H9 (cell line): ENCODE results near the gene SLC48A1. TPM values are rescaled to one million over a fixed set of nuclear protein-coding genes. Genes with fewer than 3 reads are reported as not detected.
A peak's percentile ranks its signal among the peaks of the same experiment; 100 is the strongest.

ENCODE experiments used
- DNase-seq: peaks from one replicate; pipeline ENCODE4 v3.0.0-alpha.2; 2017
- H2AFZ ChIP-seq: one replicate; pipeline ENCODE4 v1.6.1; 2013; ENCODE audit warnings: mild to moderate bottlenecking, low read length, control low read depth, moderate library complexity
- H2AK5ac ChIP-seq: 2 replicates; pipeline ENCODE4 v1.6.1; 2013; ENCODE audit warnings: low read length, control low read depth, mixed read lengths; ENCODE audit not compliant: insufficient read length
- H2BK120ac ChIP-seq: one replicate; pipeline ENCODE4 v1.6.1; 2013; ENCODE audit warnings: low read depth, mild to moderate bottlenecking, low read length, control low read depth, inconsistent platforms; ENCODE audit not compliant: poor library complexity, severe bottlenecking
- H2BK12ac ChIP-seq: 2 replicates; pipeline ENCODE4 v1.6.1; 2013; ENCODE audit warnings: low read length, control low read depth, mixed read lengths, low read depth; ENCODE audit not compliant: insufficient read length
- H2BK15ac ChIP-seq: 2 replicates; pipeline ENCODE4 v1.6.1; 2013; ENCODE audit warnings: low read depth, low read length, control low read depth
- H2BK20ac ChIP-seq: one replicate; pipeline ENCODE4 v1.6.1; 2013; ENCODE audit warnings: low read depth, mild to moderate bottlenecking, low read length, control low read depth, inconsistent platforms; ENCODE audit not compliant: poor library complexity, severe bottlenecking
- H2BK5ac ChIP-seq: 2 replicates; pipeline ENCODE4 v1.6.1; 2013; ENCODE audit warnings: low read length, control low read depth, mixed read lengths; ENCODE audit not compliant: insufficient read length
- H3K14ac ChIP-seq: 2 replicates; pipeline ENCODE4 v1.6.1; 2013; ENCODE audit warnings: low read length, control low read depth; ENCODE audit not compliant: insufficient read depth
- H3K18ac ChIP-seq: 2 replicates; pipeline ENCODE4 v1.6.1; 2013; ENCODE audit warnings: low read depth, mild to moderate bottlenecking, mixed read lengths, low read length, control low read depth; ENCODE audit not compliant: insufficient read length
- H3K23ac ChIP-seq: 2 replicates; pipeline ENCODE4 v1.6.1; 2013; ENCODE audit warnings: low read length, control low read depth, mixed read lengths, low read depth; ENCODE audit not compliant: insufficient read length
- H3K23me2 ChIP-seq: 2 replicates; pipeline ENCODE4 v1.6.1; 2013; ENCODE audit warnings: low read depth, mild to moderate bottlenecking, mixed read lengths, low read length, control low read depth; ENCODE audit not compliant: insufficient read length, poor library complexity, severe bottlenecking
- H3K27ac ChIP-seq: 2 replicates; pipeline ENCODE4 v1.5.1; 2013; ENCODE audit warnings: low read length, control low read depth, mixed read lengths, low read depth; ENCODE audit not compliant: insufficient read length
- H3K27me3 ChIP-seq: 2 replicates; pipeline ENCODE4 v1.6.1; 2013; ENCODE audit warnings: low read length, control low read depth, inconsistent platforms; ENCODE audit not compliant: insufficient read depth
- H3K4ac ChIP-seq: 2 replicates; pipeline ENCODE4 v1.6.1; 2013; ENCODE audit warnings: low read depth, mild to moderate bottlenecking, control low read depth, inconsistent platforms, low read length, moderate library complexity
- H3K4me1 ChIP-seq: 2 replicates; pipeline ENCODE4 v1.6.1; 2013; ENCODE audit warnings: low read length, control low read depth, inconsistent platforms; ENCODE audit not compliant: insufficient read depth
- H3K4me2 ChIP-seq: 2 replicates; pipeline ENCODE4 v1.6.1; 2013; ENCODE audit warnings: low read length, control low read depth, mixed read lengths; ENCODE audit not compliant: insufficient read length, insufficient read depth
- H3K56ac ChIP-seq: 2 replicates; pipeline ENCODE4 v1.6.1; 2013; ENCODE audit warnings: low read depth, mild to moderate bottlenecking, mixed read lengths, low read length, control low read depth; ENCODE audit not compliant: insufficient read length
- H3K79me1 ChIP-seq: 2 replicates; pipeline ENCODE4 v1.6.1; 2013; ENCODE audit warnings: low read depth, mild to moderate bottlenecking, moderate library complexity, low read length, control low read depth, inconsistent platforms; ENCODE audit not compliant: insufficient read depth, poor library complexity, severe bottlenecking
- H3K79me2 ChIP-seq: 2 replicates; pipeline ENCODE4 v1.6.1; 2013; ENCODE audit warnings: low read length, control low read depth, inconsistent platforms; ENCODE audit not compliant: insufficient read depth
- H3K9ac ChIP-seq: 2 replicates; pipeline ENCODE4 v1.6.1; 2013; ENCODE audit warnings: low read length, control low read depth, mixed read lengths; ENCODE audit not compliant: insufficient read length; ENCODE audit errors: extremely low read depth
- H3K9me3 ChIP-seq: one replicate; pipeline ENCODE4 v1.6.1; 2013; ENCODE audit warnings: low read depth, low read length, inconsistent platforms; ENCODE audit not compliant: control insufficient read depth
- H3T11ph ChIP-seq: one replicate; pipeline ENCODE4 v1.6.1; 2013; ENCODE audit warnings: mild to moderate bottlenecking, low read length, control low read depth, inconsistent platforms
- H4K20me1 ChIP-seq: one replicate; pipeline ENCODE4 v1.6.1; 2013; ENCODE audit not compliant: control insufficient read depth, insufficient read length, insufficient read depth
- H4K5ac ChIP-seq: 2 replicates; pipeline ENCODE4 v1.6.1; 2013; ENCODE audit warnings: low read depth, mild to moderate bottlenecking, mixed read lengths, low read length, control low read depth; ENCODE audit not compliant: insufficient read length
- H4K8ac ChIP-seq: replicated peaks from 2 replicates; pipeline ENCODE4 v1.6.1; 2013; ENCODE audit warnings: low read length, control low read depth, mixed read lengths, low read depth; ENCODE audit not compliant: insufficient read length
- H4K91ac ChIP-seq: 2 replicates; pipeline ENCODE4 v1.6.1; 2013; ENCODE audit warnings: low read depth, mild to moderate bottlenecking, moderate library complexity, mixed read lengths, low read length, control low read depth; ENCODE audit not compliant: insufficient read length
- H3K27ac Mint-ChIP-seq, 3 experiments: 2 replicates in 2 of 3; 3 replicates in 1 of 3; pipeline ENCODE4 v1.8.0; 2020 to 2021; ENCODE audit warnings: mixed read lengths in 3 of 3, mild to moderate bottlenecking in 1 of 3, moderate library complexity in 1 of 3
- H3K27me3 Mint-ChIP-seq: 2 replicates; pipeline ENCODE4 v1.8.0; 2021; ENCODE audit warnings: low read depth, mild to moderate bottlenecking, moderate library complexity, mixed read lengths
- H3K36me3 Mint-ChIP-seq, 3 experiments: 2 replicates in 2 of 3; 3 replicates in 1 of 3; pipeline ENCODE4 v1.8.0; 2020 to 2021; ENCODE audit warnings: low read depth in 3 of 3, mixed read lengths in 3 of 3; ENCODE audit not compliant: insufficient read depth in 1 of 3
- H3K4me1 Mint-ChIP-seq, 2 experiments: 2 replicates each; pipeline ENCODE4 v1.8.0; 2020; ENCODE audit warnings: mixed read lengths in 2 of 2
- H3K4me3 Mint-ChIP-seq, 2 experiments: 2 replicates in 1 of 2; 3 replicates in 1 of 2; pipeline ENCODE4 v1.8.0; 2020 to 2021; ENCODE audit warnings: mild to moderate bottlenecking in 2 of 2, mixed read lengths in 2 of 2, moderate library complexity in 1 of 2
- H3K9me3 Mint-ChIP-seq, 2 experiments: 2 replicates in 1 of 2; 3 replicates in 1 of 2; pipeline ENCODE4 v1.8.0; 2020; ENCODE audit warnings: mild to moderate bottlenecking in 2 of 2, mixed read lengths in 2 of 2, moderate library complexity in 1 of 2
- CTCF ChIP-seq: fragments of 200-600 bp; sonication (generic); conservative IDR thresholded peaks from 3 replicates; pipeline ENCODE4 v1.8.0; 2021; ENCODE audit warnings: antibody characterized with exemption, mild to moderate bottlenecking
- WGBS: extraction: QIAGEN DNeasy Blood & Tissue Kit; methylation state at CpG from one replicate; pipeline ENCODE4 v1.1.7; 2013; ENCODE audit warnings: missing lambda C conversion rate, low lambda C conversion rate, mixed read lengths; ENCODE audit not compliant: insufficient read length; ENCODE audit errors: extremely low coverage; 5-methylcytosine and 5-hydroxymethylcytosine counted together
- total RNA-seq: library from RNA; stranded (reverse); gene quantifications from 2 replicates; pipeline ENCODE4 v1.2.1, GENCODE V29; 2021

Gene SLC48A1
- total RNA-seq, 1 experiment from 2014 or later, result 10.6 TPM

- H3K9ac ChIP-seq, result no peak overlapping the region
- no peaks in the 10 kb centered on the region for H3K27me3 ChIP-seq
- H3K56ac ChIP-seq, result no peak overlapping the region
- H2BK20ac ChIP-seq, result no peak overlapping the region
- peak overlapping the region; percentile 35 for H3K4me2 ChIP-seq
- H2BK5ac ChIP-seq, result no peak overlapping the region
- no peaks in the 10 kb centered on the region for H3K9me3 Mint-ChIP-seq
- peaks cover 8% of the 10 kb centered on the region for H3K27me3 Mint-ChIP-seq
- peaks cover 7% of the 10 kb centered on the region for H3K23me2 ChIP-seq
- H3K27ac ChIP-seq, result no peak overlapping the region
- no peak overlapping the region for H2BK12ac ChIP-seq
- H3K36me3 Mint-ChIP-seq, result peaks cover 2 to 9% (median 5%) of the 10 kb centered on the region in 3 experiments; a peak in 4 of 7 replicates
- WGBS, result no CpG with 5 or more reads among the region's 3 CpGs
- H3K4me1 ChIP-seq, result peaks cover 22% of the 10 kb centered on the region; the same call in 1 of the 2 replicates
- DNase-seq, result no peak
- no peak overlapping the region for H2BK120ac ChIP-seq
- H3K4ac ChIP-seq, result no peak overlapping the region
- H3K9me3 ChIP-seq, result no peaks in the 10 kb centered on the region
- no peaks in the 10 kb centered on the region for H3K79me1 ChIP-seq
- H3K27ac Mint-ChIP-seq, result peak overlapping the region; percentile 79 to 85 (median 81); a peak in 2 of 7 replicates
- no peak overlapping the region for H2BK15ac ChIP-seq
- TF ChIP-seq CTCF, result no peak
- H3K4me1 Mint-ChIP-seq, result peaks cover 64 to 66% of the 10 kb centered on the region in 2 experiments
- no peak overlapping the region for H2AFZ ChIP-seq
- peaks cover 23% of the 10 kb centered on the region; the same call in 1 of the 2 replicates for H3K79me2 ChIP-seq
- no peak overlapping the region for H3T11ph ChIP-seq
- H4K91ac ChIP-seq, result no peak overlapping the region
- peak overlapping the region; percentile 79 to 83 for H3K4me3 Mint-ChIP-seq
- no peak overlapping the region for H3K23ac ChIP-seq
- H3K14ac ChIP-seq, result no peak overlapping the region
- no peak overlapping the region for H3K18ac ChIP-seq
- H4K8ac ChIP-seq, result no peak overlapping the region
- H4K5ac ChIP-seq, result no peak overlapping the region
- H4K20me1 ChIP-seq, result no peaks in the 10 kb centered on the region
- H2AK5ac ChIP-seq, result no peak overlapping the region
Observed at GRCh38 chr12:47818007-47818376, 45.0 kb downstream of the SLC48A1 start.
